Ascending aorta (tissue), 2 donors: ENCODE results near the gene HPS5. TPM values are rescaled to one million over a fixed set of nuclear protein-coding genes. Genes with fewer than 3 reads are reported as not detected.
"Not testable (repeated sequence)": the region's sequence is repeated elsewhere in the genome, so short reads cannot be mapped to it uniquely, and the experiment has no call there.

Experiments
- DNase-seq, 2 donors: peaks; one replicate each; pipeline ENCODE4 v3.0.0-alpha.2; 2019; ENCODE audit warnings: low spot score in 2 of 2
- H3K27ac ChIP-seq, 2 donors: fragments of 200-600 bp; sonication (generic); one replicate each; pipeline ENCODE4 v1.5.1; 2016 to 2017; ENCODE audit warnings: mild to moderate bottlenecking in 1 of 2
- H3K27me3 ChIP-seq: fragments of 200-600 bp; sonication (generic); one replicate; pipeline ENCODE4 v1.5.1; 2017
- H3K36me3 ChIP-seq, 2 donors: fragments of 200-600 bp; sonication (generic); one replicate each; pipeline ENCODE4 v1.5.1; 2016
- H3K4me1 ChIP-seq, 2 donors: fragments of 200-600 bp; sonication (generic); one replicate each; pipeline ENCODE4 v1.5.1; 2016 to 2017; ENCODE audit warnings: mild to moderate bottlenecking in 1 of 2
- H3K4me3 ChIP-seq, 2 donors: fragments of 200-600 bp; sonication (generic); one replicate each; pipeline ENCODE4 v1.5.1; 2016 to 2017; ENCODE audit warnings: mild to moderate bottlenecking in 1 of 2
- H3K9me3 ChIP-seq, 2 donors: fragments of 200-600 bp; sonication (generic); one replicate each; pipeline ENCODE4 v1.5.1; 2016
- CTCF ChIP-seq, 3 experiments: fragments of 200-600 bp in 2 of 3; fragments of 450-650 bp in 1 of 3; sonication (generic) in 2 of 3; IDR thresholded peaks; one replicate each; pipeline ENCODE4 v1.5.1; 2016 to 2019; ENCODE audit warnings: antibody characterized with exemption in 3 of 3, mild to moderate bottlenecking in 1 of 3, moderate library complexity in 1 of 3
- intact Hi-C: fragments of 100-400 bp; cut with DNase I; formaldehyde crosslinking; loops from one replicate; pipeline ENCODE4 v1.15.1; 2023
- total RNA-seq: library from RNA; depleted of rRNA; stranded (reverse); fragments of >200 nt; gene quantifications from one replicate; pipeline ENCODE4 v1.1.0, GENCODE V29; 2016

The HPS5 gene
- total RNA-seq, 1 donor from 2014 or later = 31.7 TPM

- intact Hi-C loops = loop anchor here (10.0 kb wide), 1 partner anchor 380 kb away; no protein-coding TSS in a partner anchor
- Histone ChIP-seq H3K27ac (no peak overlapping the region), H3K36me3 (peaks cover 0 to 10% of the 10 kb centered on the region in 2 donors), H3K9me3 (no peaks in the 10 kb centered on the region), H3K27me3 (no peaks in the 10 kb centered on the region), H3K4me3 (peak overlapping the region in 1 of 2 donors; percentile 93), H3K4me1 (peaks cover 17 to 27% of the 10 kb centered on the region in 2 donors)
- TF ChIP-seq CTCF (IDR thresholded peaks at IDR 0.05) = no peak
- no peak for DNase-seq
These were observed 2.4 kb upstream of the HPS5 start for GRCh38 chr11:18324381-18324780.

GRCh38 chr11:18323881-18324280 lies 1.9 kb upstream of the HPS5 start:
- not testable (repeated sequence) for DNase-seq, H3K27ac ChIP-seq, H3K9me3 ChIP-seq, H3K27me3 ChIP-seq, H3K36me3 ChIP-seq
- peak overlapping the region; percentile 8 to 93 for H3K4me3 ChIP-seq
- intact Hi-C loops = loop anchor here (2.0 to 10.0 kb wide), 3 partner anchors 203 to 381 kb away; partner anchors contain the start of genes SERGEF and TSG101
- H3K4me1 ChIP-seq = peaks cover 17 to 29% of the 10 kb centered on the region in 2 donors

- Histone ChIP-seq H3K4me1 (peaks cover 17 to 29% of the 10 kb centered on the region in 2 donors), H3K36me3 (peaks cover 0 to 3% of the 10 kb centered on the region in 2 donors), H3K4me3 (peak overlapping the region; percentile 65 to 93), H3K27me3 (no peaks in the 10 kb centered on the region), H3K9me3 (no peaks in the 10 kb centered on the region), H3K27ac (peak overlapping the region; percentile 93 to 97)
- DNase-seq = no peak
- TF ChIP-seq CTCF (IDR thresholded peaks at IDR 0.05) = no peak
- intact Hi-C loops = loop anchor here (1.0 to 10.0 kb wide), 6 partner anchors 10 to 382 kb away; partner anchors contain the start of genes SERGEF, SPTY2D1 and TSG101
These were observed 1.1 kb upstream of the HPS5 start for GRCh38 chr11:18322818-18323570.

- no peak for TF ChIP-seq CTCF (IDR thresholded peaks at IDR 0.05)
- H3K9me3 ChIP-seq = no peaks in the 10 kb centered on the region
- no peaks in the 10 kb centered on the region for H3K27me3 ChIP-seq
- no peak for DNase-seq
- peak overlapping the region; percentile 65 to 93 for H3K4me3 ChIP-seq
- intact Hi-C loops = loop anchor here (10.0 kb wide), 1 partner anchor 383 kb away; no protein-coding TSS in a partner anchor
- H3K27ac ChIP-seq = peak overlapping the region; percentile 93 to 97
- peaks cover 17 to 29% of the 10 kb centered on the region in 2 donors for H3K4me1 ChIP-seq
- H3K36me3 ChIP-seq = peaks cover 0 to 4% of the 10 kb centered on the region in 2 donors
These were observed 367 bp downstream of the HPS5 start for GRCh38 chr11:18321578-18321968.

- Histone ChIP-seq H3K4me1 (peaks cover 17 to 33% of the 10 kb centered on the region in 2 donors), H3K27me3 (no peaks in the 10 kb centered on the region), H3K4me3 (peak overlapping the region; percentile 65 to 93), H3K27ac (peak overlapping the region in 1 of 2 donors; percentile 93), H3K9me3 (no peaks in the 10 kb centered on the region), H3K36me3 (peaks cover 0 to 4% of the 10 kb centered on the region in 2 donors)
- DNase-seq = no peak
- intact Hi-C loops = loop anchor here (10.0 kb wide), 1 partner anchor 384 kb away; no protein-coding TSS in a partner anchor
- TF ChIP-seq CTCF (IDR thresholded peaks at IDR 0.05) = no peak
These were observed 1.3 kb downstream of the HPS5 start for GRCh38 chr11:18320617-18321016.

- H3K27ac ChIP-seq = peak overlapping the region in 1 of 2 donors; percentile 5
- H3K36me3 ChIP-seq = peaks cover 0 to 4% of the 10 kb centered on the region in 2 donors
- peaks cover 19 to 39% of the 10 kb centered on the region in 2 donors for H3K4me1 ChIP-seq
- H3K4me3 ChIP-seq = peak overlapping the region in 1 of 2 donors; percentile 93
- TF ChIP-seq CTCF (IDR thresholded peaks at IDR 0.05) = no peak
- no peaks in the 10 kb centered on the region for H3K9me3 ChIP-seq
- H3K27me3 ChIP-seq = no peaks in the 10 kb centered on the region
- no peak for DNase-seq
- intact Hi-C loops = loop anchor here (10.0 kb wide), 2 partner anchors 335 to 385 kb away; no protein-coding TSS in a partner anchor
These were observed 2.0 kb downstream of the HPS5 start for GRCh38 chr11:18319914-18320313.
